AG10803 (cell line): ENCODE data around the gene PXYLP1.

Experiments used
- DNase-seq: peaks from one replicate; pipeline ENCODE4 v3.0.0; 2010; ENCODE audit warnings: low read depth
- H3K4me3 ChIP-seq: 2 replicates; pipeline ENCODE4 v1.5.1; 2011; ENCODE audit warnings: mild to moderate bottlenecking, low read length, control low read depth
- TF ChIP-seq, protein P1 (sequence below): conservative IDR thresholded peaks from 2 replicates; pipeline ENCODE4 v1.5.1; 2011; ENCODE audit warnings: mild to moderate bottlenecking, low read length, control low read depth, inconsistent platforms

PXYLP1 gene

DNA sequence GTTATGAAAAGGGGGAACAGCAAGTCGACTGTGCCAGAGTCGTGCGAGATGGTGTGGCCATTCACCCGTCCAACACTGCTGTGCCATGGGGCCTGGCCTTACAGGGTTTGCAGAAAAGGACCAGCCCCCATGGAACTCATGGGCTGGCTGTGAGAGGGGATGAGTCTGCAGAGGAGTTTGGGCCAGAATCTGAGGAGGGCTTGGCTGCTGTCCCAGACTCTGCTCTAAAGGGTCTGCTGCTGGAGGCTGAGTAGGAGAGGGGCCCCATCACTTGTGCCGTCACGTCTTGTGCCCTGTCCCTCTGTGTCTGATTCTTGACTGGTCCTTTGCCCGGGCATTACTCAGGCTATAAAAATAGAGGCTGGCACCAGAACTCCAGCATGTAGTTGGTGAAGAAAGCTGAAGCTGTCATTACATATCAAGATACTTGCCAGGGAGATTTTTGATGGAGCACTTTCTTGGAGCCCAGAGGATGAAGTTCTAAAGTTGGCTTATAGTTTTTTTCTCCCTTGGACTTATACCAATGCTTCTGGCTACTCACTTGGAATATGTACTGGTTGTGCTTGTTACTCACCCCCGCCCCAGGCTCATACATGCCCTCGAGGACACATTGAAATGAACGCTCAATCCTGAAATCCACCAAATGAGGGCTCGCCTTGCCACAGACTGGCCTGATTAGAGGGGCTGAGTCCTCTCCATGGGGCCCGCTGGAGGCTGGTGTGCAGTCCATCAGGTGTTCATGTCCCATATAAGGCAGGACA is 10.2 kb downstream of the PXYLP1 start:
- DNase-seq = peak; percentile 27
- H3K4me3 ChIP-seq = no peak overlapping the region
- TF ChIP-seq, protein P1, sequence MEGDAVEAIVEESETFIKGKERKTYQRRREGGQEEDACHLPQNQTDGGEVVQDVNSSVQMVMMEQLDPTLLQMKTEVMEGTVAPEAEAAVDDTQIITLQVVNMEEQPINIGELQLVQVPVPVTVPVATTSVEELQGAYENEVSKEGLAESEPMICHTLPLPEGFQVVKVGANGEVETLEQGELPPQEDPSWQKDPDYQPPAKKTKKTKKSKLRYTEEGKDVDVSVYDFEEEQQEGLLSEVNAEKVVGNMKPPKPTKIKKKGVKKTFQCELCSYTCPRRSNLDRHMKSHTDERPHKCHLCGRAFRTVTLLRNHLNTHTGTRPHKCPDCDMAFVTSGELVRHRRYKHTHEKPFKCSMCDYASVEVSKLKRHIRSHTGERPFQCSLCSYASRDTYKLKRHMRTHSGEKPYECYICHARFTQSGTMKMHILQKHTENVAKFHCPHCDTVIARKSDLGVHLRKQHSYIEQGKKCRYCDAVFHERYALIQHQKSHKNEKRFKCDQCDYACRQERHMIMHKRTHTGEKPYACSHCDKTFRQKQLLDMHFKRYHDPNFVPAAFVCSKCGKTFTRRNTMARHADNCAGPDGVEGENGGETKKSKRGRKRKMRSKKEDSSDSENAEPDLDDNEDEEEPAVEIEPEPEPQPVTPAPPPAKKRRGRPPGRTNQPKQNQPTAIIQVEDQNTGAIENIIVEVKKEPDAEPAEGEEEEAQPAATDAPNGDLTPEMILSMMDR = no peak

DNA sequence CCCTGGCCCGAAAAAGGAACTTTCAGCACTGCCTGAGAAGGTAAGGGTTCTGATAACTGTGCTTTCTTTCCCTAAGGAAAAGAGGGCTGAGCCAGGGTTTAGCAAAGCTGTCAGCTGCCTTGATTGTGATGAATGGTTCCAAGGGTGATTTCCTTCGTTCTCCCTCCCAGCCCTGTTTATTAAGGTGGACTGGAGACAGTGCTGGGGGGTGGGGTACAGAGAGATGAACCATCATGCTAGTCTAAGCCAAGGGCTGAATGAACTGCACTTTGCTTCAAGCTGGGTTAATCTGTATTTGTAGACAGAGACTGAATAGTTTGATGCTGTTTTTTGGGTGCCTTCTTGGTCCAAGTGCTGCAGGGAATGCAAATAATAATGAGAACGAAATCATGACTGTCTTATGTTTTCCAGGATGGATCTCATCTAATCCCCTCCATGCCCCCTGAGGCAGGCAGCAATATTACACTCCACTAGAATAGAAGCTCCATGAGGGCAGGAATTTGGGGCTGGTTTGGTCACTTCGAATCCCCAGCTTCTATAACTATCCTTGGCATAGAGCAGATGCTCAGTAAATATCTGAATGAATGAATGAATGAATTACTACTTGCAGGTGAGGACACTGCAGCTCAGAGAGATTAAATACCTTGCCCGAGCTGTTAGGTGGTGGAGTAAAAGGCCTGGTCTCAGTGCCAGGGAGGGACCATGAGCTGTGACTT is 10.9 kb downstream of the PXYLP1 start:
- no peak overlapping the region for H3K4me3 ChIP-seq
- TF ChIP-seq, protein P1 = no peak
- DNase-seq = no peak

- H3K4me3 ChIP-seq = no peak overlapping the region
- TF ChIP-seq, protein P1 = no peak
- no peak for DNase-seq
Observed at GRCh38 chr3:141243271-141243707, 11.7 kb downstream of the PXYLP1 start.

DNA sequence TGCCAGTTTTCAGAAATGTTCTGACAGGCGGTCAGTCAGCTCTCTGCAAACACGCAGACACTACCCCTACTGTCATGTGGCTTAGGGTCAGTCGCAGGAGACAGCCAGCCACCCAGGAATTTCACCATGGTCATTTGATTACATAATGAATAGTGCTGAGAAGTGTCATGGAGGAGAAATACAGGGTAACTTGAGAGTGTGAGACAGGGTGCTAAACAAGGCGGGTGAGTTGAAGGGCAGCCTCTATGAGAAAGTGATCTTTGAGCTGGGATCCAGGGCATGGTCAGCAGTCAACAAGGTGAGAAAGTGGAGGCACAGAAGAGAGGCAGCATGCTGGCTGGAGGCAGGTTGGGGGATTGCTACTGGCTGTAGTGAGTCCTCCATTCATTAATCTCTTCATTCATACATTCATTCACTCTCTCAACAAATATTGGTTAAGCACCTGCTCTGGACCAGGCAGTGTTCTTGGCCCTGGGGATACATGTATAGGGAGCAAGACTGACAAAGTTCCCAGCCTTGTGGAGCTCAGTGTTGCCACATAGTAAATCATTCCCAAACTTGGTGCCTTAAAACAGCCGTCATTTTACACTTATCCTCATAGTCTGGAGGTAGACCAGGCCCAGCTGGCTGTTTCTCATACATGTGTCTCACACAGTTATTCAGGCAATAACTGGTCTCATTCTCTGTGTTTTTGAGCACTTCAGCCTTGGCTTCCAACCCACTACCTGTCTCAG is 14.8 kb downstream of the PXYLP1 start:
- TF ChIP-seq, protein P1 = no peak
- DNase-seq = no peak
- no peak overlapping the region for H3K4me3 ChIP-seq

DNA sequence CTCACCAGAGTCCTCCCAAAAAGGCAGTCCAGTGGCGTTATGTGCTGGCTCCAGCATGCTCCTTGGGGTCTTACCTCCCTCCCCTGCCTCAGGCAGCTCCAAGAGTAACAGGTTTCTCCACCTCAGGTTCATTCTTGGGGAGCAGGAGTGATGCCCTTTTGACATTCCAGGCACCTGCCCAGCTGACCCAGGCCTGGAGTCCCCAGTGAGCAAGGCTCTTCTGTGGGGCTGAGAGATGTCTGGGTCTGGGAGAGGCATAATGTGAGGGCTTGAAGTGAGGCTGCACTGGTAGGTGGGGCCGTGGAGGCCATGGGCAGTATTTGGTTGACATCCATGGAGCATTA is 15.3 kb downstream of the PXYLP1 start:
- H3K4me3 ChIP-seq = no peak overlapping the region
- DNase-seq = no peak
- TF ChIP-seq, protein P1 = no peak

GRCh38 chr3:141248064-141248463 is 16.4 kb downstream of the PXYLP1 start:
- no peak overlapping the region for H3K4me3 ChIP-seq
- TF ChIP-seq, protein P1 = no peak
- no peak for DNase-seq
